GM12872 (cell line): Measurements from ENCODE around the gene DENND4C.

Source experiments
- TF ChIP-seq, protein P1 (sequence below): IDR thresholded peaks from 3 replicates; pipeline ENCODE4 v1.5.1; 2011; ENCODE audit warnings: low read depth, mild to moderate bottlenecking, low read length, moderate library complexity; ENCODE audit not compliant: insufficient read depth

Gene DENND4C

DNA sequence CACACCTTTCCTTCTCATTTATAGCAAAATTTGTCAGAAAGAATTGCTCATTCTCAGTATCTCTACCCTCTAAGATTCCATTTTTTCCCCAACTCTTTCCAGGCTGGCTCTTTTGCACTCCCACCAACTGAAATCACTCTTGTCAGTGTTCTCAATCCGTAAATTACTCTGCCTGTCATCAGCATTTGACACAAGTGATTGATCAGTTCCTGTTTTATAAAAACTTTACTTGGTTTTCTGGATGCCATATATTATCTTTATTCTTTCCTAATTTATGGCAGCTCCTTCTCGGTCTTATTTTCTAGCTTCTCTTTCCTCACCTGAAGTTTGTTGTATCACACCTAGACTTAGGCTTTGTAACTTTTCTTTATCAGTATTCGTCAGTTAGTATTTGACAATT lies 16.4 kb downstream of the DENND4C start:
- TF ChIP-seq, protein P1, sequence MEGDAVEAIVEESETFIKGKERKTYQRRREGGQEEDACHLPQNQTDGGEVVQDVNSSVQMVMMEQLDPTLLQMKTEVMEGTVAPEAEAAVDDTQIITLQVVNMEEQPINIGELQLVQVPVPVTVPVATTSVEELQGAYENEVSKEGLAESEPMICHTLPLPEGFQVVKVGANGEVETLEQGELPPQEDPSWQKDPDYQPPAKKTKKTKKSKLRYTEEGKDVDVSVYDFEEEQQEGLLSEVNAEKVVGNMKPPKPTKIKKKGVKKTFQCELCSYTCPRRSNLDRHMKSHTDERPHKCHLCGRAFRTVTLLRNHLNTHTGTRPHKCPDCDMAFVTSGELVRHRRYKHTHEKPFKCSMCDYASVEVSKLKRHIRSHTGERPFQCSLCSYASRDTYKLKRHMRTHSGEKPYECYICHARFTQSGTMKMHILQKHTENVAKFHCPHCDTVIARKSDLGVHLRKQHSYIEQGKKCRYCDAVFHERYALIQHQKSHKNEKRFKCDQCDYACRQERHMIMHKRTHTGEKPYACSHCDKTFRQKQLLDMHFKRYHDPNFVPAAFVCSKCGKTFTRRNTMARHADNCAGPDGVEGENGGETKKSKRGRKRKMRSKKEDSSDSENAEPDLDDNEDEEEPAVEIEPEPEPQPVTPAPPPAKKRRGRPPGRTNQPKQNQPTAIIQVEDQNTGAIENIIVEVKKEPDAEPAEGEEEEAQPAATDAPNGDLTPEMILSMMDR: no peak

DNA sequence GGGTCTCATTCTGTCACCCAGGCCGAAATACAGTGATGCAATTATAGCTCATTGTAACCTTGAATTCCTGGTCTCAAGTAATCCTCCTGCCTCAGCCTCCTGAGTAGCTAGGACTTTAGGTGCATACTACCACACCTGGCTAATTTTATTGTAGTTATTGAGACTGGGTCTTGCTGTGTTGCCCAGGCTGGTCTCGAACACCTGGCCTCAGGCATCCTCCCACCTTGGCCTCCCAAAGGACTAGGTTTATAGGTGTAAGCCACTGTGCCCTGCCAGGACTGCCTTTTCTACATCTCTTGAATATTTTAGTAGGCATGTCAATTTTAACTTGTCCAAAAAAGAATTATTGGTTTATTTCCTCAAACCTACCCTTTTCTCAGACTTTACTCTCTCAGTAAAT lies 16.9 kb downstream of the DENND4C start:
- TF ChIP-seq, protein P1: no peak

DNA sequence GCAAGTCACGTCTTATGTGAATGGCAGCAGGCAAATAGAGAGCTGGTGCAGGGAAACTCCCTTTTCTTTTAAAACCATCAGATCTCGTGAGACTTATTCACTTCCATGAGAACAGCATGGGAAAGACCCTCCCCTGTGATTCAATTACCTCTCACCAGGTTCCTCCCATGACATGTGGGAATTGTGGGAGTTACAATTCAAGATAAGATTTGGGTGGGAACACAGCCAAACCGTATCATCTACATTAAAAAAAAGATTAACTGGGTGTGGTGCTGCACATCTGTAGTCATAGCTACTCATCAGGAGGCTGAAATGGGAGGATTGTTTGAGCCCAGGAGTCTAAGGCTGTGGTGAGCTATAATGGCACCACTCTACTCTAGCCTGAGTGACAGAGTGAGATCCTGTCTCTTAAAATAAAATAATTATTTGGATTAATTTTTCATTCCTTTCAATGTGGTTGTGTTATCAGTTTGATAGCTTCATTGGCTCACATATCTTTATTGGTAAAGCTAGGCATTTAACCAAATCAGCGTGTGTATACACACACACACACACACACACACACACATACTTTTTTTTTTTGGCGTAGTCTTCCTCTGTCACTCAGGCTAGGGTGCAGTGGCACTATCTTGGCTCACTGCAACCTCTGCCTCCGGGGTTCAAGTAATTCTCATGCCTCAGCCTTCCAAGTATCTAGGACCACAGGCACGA lies 21.8 kb downstream of the DENND4C start:
- TF ChIP-seq, protein P1: no peak

DNA sequence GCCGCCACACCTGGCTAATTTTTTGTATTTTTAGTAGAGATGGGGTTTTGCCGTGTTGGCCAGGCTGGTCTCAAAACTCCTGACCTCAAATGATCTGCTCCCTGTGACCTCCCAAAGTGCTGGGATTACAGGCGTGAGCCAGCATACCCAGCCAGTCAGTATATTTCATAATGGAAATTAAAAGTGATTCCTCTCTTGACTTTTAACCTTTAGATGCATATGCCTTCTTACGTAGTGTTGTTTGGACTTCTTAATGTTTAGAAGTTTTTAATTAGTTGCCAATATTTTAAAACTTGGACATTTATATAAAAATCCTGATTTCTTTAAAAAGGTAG lies 22.4 kb downstream of the DENND4C start:
- TF ChIP-seq, protein P1: no peak

DNA sequence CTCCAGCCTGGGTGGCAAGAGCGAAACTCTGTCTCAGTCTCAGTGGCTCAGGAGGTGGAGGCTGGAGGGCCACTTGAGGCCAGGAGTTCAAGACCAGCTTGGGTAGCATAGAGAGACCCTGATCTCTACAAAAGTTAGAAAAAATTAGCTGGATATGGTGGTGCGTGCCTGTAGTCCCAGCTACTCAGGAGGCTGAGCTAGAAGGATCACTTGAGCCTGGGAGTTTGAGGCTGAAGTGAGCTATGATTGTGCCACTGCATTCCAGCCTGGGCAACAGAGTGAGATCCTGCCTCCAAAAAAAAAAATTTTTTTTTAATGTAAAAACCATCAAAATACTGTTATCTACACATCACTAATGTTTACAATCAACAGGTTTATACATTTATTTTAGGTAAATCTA lies 24.6 kb downstream of the DENND4C start:
- TF ChIP-seq, protein P1: no peak

DNA sequence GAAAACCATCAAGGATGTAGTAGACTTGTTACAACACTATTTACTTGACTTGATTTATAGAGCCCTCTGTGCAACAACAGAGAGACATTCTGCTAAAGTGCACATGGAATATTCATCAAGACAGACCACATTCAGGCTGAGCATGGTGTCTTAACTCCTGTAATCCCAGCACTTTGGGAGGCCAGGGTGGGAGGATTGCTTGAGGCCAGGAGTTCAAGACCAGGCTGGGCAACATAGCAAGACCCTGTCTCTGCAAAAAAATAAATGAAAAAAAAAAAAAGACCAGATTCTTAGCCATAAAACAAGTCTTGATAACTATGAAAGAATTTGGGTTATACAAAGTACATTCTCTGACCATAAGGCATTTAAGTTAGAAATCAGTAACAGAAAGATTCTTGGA lies 25.3 kb downstream of the DENND4C start:
- TF ChIP-seq, protein P1: no peak

DNA sequence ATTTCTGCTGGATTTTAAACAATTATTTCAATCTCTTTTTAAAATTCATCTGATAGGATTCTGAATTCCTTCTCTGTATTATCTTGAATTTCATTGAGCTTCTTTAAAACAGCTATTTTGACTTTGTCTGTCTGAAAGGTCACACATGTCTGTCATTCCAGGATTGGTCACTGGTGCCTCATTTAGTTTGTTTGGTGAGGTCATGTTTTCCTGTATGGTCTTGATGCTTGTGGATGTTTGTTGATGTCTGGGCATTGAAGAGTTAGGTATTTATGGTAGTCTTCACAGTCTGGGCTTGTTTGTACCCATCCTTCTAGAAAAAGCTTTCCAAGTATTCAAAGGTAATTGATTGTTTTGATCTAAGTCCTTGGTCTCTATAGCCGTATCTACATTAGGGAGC lies 39.1 kb downstream of the DENND4C start:
- TF ChIP-seq, protein P1: no peak

DNA sequence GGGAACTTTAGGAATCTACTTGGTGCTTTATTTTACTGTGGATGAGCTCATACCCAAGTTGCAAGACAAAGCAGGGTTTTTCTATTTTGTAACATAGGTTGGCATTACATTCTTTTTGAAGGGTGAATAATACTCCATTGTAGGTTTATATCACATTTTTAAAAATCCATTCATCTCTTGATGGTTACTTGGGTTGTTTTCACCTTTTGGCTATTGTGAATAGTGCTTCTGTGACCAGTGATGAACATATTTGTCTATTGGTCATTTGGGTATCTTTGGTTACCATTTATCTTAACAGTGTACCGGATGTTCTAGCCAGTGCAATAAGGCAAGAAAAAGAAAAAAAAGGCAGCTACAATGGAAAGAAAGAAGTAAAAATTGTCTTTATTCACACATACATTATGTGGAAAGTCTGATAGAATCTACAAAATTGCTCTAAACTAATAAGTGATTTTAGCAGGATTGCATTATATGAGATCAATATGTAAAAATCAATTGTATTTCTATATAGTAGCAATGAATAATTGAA lies 40.0 kb downstream of the DENND4C start:
- TF ChIP-seq, protein P1: no peak
